ENCODE measurements around the gene HTRA2.
A peak's percentile ranks its signal among the peaks of the same experiment; 100 is the strongest.

The HTRA2 gene

DNA sequence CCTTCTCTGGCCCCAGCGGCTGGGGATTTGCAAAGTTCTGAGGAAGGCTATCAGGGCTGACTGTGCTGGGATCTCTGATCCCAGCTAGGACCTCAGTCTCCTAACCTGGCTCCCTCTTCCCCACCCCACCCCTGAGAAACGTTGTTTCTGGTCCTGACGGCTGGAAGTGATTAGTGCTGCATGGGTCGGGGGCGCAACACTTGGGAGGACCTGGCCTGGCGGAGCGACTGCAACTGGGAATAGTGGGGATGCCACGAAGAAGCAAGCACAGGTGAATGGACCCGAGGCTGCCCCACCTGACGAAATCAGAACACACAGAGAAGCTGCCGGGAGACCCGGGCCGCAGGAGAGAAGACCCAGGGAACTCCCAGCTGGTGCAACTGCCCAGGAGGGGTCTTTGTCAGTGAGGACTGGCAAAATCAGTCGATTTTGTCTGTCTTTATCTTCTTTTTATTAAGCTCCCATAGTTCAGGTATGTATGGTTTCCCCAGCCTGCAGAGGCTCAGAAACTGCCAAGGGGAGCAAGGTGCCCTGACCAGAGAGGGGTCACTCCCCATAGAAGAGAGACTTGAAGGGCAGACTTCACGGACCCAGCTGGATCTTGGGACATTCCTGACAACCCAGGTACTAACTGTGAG, 29.7 kb upstream of the HTRA2 start:
- no peak for DNase-seq

DNA sequence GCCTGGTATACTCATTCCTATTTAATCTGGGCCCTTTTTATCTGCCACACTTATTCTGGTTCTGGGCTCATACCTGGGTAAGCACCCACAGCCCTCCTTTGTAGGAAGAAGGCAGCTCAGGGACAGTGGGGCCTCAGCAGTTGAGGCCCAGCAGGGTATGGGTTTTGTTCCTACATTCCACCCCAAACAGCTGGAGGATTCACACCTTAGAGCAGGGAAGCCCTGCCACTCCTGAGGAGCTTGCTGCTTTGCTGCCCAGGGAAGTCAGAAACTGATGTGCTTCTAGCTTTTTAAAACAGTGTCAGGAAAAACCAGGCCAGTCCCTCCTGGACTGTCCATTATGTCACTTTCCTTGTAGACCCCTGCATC, 29.2 kb upstream of the HTRA2 start:
- DNase-seq = no peak

DNA sequence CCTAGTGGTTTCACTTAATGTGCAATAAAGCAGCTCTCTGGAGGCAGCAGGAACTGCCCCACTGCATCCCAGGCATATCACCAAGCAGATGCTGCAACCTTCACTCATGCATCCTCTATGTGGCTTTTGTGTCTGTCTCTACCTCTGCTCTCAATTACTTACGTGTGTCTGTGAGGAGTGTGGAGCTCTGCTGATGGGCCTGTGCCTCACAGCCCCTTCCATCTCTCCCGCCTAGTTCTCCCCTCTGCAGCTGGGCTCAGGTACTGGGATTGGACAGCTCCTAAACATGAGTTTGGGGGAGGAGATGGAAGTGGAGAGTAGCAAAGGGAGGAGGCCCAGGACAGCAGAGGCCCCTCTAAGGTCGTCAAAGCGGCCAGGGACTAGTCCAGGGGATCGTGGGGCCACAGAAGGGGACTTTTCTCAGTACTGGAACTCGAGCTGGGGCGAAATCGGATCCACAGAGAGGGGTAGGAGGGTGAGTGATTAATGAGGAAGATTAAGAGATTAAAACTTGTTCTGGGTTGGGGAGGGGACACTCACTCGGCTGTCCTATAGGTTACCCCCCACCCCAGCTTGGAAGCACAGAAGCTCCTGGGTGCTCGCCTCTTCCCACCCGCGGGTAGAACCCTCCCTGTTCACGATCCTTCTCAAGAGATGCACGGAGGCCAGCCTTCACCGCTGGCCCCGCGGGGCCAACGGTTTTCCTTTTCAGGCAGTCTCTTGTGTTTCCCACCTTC, 28.2 kb upstream of the HTRA2 start:
- DNase-seq = no peak

DNA sequence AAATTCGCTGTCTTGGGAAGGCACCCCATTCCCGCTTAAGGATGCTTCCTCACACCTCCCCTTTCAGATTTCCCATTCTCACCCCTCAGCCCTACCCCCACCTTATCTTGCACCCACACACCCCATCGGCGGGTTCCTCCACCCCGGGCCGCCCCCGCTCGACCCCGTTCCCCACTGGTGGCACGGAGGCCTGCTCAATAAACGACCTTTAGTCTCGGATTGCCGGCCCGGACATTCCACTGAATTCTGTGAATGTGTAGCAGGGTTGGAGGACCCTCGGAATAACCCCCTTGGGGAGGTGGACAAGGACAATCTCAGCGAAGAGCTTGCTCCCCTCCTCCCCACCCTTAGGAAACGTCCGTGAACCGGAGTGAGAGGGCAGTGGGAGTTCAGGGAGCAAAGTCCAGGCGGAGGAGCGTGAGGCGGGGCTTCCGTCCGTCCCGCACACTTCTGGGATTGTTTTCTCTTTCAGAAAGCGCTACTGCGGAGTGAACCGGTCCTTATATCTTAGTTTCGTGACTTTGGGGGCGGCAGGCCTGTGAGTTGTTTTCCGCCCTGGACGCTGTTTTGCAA, 27.5 kb upstream of the HTRA2 start:
- no peak for DNase-seq

DNA sequence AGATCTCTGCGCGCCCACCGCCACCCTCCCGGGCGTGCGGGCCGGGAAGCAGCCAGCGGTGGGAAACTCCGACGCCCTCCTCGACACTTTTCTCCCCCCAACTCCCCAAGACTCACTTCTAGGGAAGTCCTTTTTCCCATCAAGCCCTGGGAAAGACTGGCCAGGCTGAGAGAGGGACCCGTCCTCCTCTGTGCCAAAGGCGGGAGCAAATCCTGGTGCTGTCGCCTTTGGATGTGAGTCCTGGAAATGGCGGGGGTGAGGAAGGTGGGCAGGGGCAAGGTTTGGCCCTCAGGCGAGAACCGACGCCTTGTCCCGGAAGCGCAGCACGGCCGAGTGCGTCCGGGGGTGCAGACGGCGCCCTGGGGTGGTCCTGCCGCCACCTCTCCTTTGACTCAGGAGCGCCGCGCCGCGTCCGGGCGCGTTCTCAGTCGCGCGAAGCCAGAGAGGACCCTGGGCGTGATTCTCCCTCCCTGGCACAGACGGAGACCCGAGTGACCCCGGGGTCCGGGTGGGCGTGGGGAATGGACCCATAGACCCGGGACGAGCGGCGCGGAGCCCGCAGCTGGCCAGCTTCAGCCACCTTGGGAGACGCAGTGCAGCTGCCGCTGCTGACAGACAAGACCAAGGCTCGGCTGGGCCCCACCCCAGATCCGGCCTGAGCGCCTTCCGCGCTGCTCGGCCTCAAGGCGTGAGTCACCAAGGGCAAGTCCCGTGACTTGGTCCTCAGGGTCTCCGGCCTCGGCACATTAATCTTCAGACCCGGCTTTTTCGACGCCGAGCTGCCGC, 26.8 kb upstream of the HTRA2 start:
- peak in 3 of 56 donors; percentile 11 to 24 (median 12) for DNase-seq

DNA sequence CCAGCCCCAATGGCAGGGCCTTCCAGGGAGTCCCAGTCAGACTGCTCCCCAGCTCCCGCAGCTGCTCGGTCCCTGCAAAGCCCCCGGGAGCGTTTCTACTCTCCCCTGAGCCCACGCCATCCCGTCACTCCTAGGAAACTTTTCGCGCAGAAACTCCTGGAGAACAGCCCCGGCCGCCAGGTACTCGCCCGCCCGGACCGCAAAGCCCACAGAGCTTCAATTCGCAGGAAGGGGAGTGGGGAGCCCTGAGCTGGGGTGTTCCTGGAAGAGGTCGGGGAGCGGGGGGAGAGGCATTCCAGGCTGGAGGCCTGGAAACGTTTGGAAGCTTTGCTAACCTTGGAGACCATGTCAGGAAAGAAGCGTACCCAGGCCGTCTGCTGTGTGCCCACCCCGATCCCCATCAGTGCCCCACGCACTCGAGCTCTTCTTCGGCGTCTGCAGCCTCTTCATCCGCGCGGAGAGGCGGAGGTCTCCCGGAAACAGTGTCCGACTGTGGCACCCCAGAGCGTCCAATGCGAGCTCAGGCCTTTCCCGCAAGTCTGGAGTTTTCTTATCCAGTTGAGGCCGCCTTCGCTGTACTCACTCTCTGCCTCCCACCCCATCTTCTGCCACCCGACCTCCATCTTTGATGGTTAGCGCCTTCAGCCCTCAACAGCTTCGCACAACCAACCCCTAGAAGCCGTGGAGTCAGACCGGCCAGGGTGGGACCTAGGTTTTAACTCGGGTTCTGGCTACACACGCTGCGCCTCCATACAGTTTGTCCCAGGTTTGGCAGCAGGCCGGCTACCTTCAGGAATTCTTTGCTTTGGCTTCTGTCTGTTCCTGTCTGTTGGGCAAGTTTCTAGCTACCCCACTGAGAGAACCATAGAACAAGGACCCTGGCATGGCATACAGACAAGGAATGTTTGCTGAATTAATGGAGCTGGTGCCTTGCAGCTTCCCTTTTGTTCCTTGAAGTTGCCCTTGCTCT, 25.9 kb upstream of the HTRA2 start:
- no peak for DNase-seq

DNA sequence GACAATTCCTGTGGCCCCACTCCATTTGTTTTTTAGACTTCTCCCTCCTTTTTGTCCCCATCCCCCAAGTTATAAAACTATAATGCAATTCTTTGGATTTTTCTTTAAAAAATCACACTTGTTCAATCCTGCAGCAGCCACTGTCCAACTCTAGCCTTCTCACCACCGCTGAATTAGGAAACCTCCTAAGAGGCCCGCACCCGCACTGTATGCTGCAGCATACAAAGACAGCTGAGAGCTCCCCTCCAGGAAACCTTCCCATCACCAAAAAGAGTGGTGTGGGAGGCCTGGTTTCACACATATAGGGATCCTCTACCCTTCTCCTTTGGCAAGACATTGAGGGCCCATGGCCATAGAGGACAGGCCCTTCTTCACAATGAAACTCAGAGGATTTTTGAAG, 25.1 kb upstream of the HTRA2 start:
- no peak for DNase-seq

DNA sequence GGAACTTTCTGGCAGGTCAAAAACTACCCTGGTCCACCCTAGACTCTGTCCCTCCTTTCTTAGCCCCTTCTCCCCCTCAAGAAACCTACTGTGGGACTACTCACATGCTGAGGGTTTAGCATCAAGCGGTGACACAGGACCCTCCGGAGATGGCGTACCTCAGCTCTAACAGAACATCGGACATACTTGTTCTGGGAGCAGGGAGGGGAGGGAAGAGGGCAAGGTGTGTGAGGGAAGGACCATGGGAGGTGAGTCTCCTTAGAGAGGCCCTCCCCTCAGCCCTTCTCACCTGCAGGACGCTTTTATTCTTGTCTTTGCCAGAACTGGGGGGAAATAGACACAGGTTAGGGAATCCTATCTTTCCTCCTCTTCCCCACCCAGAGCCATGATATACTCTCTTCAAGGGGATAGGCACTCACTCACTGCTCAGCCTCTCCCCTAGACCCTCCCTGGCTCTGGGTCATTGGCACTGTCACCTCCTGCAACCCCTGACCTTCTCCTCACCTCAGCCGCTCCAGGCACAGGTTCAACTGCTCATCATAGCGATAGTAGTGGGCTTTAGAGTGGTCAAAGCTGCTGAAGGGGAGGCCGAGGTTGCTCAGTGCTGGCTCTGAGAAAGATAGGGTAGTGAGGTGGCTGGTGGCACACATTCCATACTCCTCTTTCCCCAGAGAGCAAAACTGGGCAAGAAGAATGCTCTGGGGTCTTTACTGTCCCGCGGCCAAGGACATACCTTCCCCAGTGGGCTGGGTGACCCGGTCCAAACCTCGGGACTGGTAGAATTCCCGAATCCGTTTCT, 24.1 kb upstream of the HTRA2 start:
- DNase-seq = no peak

DNA sequence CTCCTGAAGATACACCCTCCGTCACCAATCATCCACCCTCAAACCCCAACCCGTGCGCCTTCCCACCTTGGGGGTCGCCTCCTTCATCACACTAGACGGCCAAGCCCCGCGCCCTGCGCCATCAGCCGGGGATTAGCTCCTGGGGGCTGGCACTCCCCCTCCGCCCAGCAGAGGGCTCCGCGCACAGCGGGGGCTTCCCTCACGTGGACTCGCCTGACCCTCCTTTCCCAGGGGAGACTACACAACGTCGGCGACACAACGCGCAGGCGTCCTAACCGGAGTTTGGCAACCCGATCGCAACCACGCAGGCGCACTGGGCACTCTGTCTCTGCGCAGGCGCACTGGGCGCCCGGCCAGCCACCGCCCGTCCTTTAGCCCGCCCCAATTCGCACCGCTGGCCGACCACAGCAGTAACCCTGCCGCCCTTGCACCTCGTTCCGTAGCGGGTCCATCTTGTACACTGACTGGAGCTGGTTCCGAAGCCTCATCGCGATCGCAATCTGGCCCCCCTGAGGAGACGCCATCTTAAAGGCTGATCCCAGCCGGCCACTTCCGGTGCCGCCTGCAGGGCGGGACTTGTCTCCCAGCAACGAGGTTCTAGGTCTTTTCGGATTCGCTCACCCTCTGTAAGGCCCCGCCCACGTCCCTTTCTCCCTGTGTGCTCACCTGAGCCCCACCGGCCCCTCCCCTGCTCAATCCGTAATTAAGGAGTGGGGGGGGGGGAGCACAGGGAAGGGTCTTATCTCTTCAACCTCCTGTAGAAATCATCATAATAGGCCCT, 22.4 kb upstream of the HTRA2 start, which contains the start of gene PCGF1:
Gene PCGF1 (minus strand): TSS at position 551 of the 781 bp plus-strand sequence. CDS start 27 bp downstream, at position 524.
- peak; percentile 68 to 99 (median 95) for DNase-seq

DNA sequence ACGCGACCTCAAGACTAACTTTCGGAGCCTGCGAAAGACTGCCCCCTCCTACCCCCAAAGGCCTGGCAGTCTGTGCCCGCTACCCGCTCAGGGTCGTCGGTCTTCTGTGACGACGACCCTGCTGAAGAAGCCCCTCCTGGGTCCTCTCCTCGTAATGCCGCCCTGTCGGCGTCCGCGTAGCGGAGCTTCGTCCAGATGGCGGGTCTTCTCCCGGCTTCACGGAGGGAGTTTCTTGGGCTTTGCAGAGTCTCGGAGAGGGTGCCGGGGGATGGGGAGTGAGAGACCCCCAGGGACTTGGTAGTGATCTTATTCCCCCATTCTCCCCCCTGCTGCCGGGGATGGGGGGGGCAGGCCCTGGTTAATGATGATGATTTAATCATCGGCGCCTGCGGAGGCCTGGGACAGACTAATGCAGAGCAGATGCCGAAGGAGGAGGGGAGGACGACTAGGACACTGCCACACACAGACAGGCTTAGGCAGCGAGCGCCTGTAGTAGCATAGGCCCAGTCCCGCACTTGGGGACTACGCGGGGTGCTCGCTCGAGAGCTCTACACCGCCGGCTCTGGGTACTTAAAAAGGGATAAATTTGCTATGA, 21.7 kb upstream of the HTRA2 start:
- DNase-seq = peak in 29 of 56 donors; percentile 5 to 63 (median 40)

DNA sequence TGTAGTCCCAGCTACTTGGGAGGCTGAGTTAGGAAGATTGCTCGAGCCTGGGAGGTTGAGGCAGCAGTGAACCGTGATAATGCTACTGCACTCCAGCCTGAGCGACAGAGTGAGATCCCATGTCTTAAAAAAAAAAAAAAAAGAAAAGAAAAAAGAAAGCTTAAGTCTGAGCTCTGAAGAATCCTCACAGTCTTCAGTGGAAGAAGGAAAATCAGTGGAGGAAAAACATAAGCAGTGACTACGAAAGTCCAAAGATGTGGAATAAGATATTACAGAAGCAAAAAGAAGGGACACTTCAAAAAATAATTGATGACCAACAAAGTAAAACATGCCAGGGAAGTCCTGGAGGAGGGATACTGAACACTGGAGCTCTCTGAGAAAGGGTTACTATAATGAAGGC, 19.5 kb upstream of the HTRA2 start:
- no peak for DNase-seq

DNA sequence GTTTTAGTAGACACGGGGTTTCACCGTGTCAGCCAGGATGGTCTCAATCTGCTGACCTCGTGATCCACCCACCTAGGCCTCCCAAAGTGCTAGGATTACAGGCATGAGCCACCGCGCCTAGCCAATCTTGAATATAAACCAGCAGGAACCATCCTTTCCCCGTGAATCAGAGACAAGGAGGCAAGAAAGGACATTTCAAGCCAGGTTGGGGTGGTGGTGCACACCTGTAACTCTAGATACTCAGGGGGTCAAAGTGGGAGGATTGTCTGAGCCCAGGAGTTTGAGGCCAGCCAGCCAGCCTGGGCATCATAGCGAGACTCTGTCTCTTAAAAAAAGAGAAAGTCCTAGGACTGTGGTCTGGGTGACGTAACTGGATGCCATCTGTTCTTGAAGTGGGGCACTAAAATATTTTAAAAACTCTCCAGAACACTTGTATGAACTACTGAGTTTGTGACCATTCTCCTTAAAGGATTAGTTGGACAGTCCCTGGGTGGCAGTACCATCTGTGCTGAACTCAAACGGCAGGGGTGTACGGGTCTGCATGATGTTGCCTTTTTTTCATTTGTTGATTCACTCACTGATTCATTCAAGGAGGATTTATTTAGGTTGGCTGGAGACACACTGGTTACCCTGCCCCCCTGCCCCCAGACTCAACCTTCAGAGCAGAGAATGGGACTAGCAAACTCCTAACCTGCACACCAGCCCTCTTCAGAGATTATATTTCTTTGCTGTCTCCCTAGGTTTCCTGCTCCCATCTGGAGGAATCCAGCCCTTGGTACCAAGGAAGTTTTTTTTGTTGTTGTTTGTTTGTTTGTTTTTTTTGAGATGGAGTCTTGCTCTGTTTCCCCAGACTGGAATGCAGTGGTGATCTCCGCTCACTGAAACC, 18.4 kb upstream of the HTRA2 start:
- DNase-seq = no peak

DNA sequence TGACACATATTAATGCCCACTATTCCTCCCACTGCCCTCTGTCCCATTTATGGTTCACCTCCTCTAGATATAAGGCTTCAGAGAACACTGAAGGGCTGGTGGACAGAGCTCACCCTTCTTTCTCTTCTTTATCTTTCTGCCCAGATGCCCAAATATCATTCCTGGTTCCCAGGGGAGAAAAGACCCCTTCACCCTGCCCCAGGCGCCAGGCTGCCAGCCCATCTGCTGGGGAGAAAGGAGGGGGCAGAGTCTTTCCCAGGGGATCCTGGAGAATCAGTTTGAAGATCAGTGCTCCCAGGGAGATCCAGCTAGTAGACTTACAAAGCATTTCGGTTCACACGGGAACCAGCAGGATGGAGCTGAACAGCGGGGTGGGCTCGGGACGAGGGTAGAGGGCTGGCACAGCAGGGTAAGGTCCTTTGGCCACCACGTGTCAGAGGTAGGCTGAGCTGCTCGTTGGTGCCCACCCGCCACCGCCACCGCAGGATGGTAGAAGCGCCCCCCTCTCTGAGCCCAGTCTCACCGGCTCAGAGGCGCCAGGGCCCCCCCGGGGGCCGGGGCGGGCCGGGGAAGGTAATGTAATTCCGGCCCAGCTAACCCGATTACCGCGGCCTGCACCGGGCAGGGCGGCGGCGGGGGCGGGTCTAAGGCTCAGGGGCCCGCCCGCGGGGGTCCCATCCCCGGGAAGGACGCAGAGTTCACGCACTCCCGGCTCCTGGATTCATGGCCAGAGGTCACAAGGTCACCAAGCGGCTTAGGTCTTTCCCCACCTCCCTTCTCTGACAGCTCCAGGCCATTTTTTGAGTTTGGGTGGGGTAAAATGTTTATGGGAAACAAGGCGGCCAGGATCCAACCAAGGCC, 16.8 kb upstream of the HTRA2 start:
- no peak for DNase-seq

DNA sequence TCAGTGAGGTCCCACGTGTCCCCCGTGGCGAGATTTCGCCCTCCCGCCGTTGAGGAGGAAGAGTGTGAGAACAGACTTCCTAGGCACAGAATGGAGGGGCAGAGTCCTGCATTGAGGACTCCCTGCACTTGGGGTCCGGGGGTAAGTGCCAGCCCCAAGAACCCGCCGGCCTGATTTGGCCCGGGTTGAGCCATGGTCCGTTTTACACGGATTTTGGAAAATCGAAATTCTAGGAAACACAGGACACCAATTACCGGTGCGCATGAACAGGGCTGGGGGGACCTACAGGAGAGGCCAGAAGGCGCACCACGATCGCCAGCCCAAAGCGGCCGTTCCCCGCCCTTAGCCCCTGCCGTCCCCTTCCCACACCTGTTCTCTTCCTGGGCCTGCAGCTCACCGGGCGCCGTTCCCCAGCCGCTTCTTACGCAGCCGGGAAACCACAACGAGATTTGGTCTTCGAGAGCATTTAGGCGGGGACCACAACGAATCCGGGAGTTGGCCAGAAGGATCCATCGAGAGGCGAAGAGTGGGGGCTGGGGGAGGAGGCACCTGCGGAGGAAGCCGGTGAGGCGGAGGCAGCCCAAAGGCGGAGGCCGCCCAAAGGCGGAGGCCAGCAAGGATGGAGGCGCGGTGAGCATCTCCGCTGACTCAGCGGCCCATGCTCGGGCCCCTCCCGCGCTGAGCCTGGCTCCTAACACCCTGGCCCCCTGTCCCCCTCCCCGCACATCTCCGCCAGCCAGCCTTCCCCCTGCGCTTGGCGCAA, 15.9 kb upstream of the HTRA2 start:
- no peak for DNase-seq

DNA sequence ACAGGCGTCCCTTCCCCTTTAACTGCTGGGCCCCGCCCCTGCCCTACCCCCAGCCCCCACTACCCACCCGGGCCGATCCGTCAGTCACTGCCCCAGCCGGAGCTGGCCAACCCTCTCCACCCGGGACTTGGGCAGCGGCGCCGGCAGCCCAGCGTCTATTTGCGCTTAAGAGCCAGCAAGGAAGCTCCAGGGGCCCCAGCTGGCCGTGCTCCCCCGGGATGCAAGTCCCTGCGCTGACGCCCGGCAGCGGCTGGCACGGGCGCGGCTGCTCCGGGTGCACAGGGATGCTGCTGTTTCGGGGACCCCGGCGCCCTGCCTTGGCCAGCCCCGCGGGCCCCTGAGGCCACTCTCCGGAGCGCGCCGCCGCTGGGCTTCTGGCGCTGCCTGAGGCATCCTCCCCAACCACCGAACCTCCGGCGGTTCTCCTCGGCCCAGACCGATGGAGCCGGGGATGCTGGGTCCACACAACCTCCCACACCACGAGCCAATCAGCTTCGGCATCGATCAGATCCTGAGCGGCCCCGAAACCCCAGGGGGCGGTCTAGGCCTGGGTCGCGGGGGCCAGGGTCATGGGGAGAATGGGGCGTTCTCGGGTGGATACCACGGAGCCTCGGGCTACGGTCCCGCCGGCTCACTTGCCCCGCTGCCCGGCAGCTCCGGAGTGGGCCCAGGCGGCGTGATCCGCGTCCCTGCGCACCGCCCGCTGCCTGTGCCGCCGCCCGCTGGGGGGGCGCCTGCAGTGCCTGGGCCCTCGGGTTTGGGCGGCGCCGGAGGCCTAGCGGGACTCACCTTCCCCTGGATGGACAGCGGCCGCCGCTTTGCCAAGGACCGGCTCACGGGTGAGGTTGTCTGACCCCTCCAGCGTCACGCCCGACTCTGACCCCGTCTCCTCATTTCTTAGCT, 15.1 kb upstream of the HTRA2 start, which contains the start of gene TLX2:
Gene TLX2 (plus strand): TSS at position 83 of the 903 bp plus-strand sequence. CDS start 357 bp downstream, at position 440.
- DNase-seq = no peak
